ENCODE measurements around the gene ABCC4.

ABCC4 gene

DNA sequence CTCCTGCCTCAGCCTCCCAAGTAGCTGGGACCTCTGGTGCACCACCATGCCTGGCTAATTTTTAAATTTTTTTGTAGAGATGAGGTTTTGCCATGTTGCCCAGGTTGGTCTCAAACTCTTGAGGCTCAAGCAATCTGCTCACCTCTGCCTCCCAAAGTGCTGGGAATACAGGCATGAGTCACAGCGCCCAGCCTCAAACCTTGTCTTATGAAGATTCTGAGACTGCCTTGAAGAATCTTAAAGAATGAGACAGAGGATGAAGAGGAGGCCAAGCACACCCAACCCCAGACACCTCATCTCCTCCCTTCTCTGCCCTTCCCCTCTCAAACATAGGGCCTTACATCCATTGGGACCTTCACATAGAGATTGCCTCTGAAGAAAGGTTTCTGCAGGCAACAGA is 179.7 kb downstream of the ABCC4 start:
- no peak for DNase-seq (ENCODE audit: low spot score)

DNA sequence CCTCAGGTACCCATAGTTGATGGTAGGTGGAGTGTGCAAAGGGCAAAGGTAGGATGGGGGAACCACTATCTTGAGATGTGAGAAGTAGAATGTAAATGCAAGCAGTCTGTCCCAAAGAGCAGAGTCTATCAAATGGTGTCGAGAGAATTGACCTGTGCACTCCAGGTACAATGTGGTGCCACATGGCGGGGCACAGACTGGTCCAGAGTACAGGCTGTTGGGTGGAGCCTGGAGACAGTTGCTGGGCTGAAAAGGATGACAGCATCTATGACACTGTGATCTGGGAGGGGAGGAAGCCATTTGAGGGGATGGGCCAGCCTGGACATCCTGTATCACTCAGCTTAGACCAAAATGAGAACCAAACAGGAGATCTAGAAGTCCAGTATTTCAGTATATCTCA is 180.6 kb downstream of the ABCC4 start:
- no peak for DNase-seq (ENCODE audit: low spot score)

DNA sequence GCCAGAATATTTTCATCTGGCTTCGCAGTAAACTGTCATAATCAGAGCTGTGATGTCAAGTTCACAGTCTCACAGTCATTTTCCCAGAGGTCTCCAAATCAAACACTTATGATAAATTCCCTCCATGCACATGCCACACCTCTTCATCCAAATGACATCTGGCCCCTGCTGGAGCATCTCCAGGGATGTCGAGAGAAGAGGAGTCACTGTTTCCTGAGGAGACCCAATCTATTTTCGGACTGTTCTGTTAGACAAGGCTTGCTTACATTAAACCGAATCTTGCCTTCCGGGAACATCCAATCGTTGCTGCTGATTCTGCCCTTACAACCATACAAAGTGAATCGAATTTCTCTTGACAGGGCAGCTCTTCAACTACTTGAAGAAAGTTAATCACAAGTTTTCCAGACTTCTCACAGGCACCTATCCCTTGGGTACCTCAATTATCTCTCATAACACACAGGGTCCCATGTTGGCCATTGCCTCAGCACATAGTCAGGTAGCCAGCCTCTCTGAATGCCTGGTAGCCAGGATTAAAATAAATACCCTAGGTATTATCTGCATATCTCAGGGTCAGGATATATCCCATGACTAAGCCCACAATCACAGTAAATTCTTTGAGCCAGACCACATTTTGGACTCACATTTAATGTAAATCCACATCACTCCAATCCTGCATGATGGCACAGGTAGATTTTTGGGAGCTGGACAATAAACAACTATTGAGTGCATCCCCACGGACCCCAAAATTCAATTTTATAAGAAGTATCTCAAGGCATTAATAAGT is 182.5 kb downstream of the ABCC4 start:
- no peak for DNase-seq (ENCODE audit: low spot score)

DNA sequence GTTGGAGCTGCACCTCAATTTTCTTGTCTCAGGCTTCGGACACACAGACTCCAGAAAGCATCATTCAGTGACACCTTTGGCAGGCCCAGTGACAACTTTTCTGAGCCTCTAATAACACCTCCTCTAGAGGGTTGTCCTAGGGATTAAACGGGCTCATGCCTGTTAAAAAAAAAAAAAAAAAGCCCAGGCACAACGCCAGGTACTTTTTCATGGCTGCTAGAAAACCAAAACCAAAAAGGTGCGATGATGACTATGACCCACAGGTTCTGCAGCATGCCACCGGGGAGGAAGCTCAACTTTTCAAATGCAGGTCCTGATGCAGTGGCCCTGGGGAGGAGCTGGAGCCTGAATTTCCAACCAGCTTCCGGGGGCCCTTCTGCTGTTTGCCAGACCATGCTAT is 184.2 kb downstream of the ABCC4 start:
- DNase-seq (ENCODE audit: low spot score), result no peak

DNA sequence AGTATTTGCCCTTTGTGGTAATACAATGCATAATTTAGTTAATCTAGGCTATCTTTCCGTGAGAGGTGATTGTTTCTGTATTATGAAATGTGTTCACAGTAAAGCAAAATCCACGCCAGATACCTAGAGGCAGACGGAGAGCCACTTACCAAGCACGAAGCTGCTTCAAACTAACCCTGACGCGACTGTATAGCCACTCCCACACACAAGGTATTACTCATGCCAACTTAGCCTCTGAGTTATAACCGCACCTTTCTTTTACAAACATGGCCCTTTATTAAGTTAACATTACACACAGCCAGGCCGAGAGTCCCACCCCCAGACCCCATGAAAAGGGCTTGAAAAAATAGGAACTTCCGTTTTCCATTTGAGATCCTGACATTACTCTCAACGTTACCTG is 185.7 kb downstream of the ABCC4 start:
- DNase-seq (ENCODE audit: low spot score), result no peak

DNA sequence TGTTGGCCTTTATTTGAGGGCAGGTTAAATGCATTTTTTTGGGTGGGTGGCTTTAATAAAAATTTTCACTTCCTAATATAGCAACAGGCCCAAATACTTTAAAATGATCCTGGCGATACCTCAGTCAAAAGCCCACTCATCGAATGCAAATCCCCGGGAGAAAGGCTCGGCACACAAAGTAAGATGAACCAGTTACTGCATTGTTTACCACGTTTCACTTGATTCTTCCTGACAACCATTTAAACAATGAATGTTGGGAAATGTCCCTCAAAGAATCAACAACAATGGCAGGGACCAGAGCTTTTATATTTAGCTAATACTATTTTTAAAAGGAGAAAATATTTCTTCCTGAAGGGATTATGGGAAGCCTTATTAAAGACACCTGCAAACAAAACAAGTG is 187.7 kb downstream of the ABCC4 start:
- no peak for DNase-seq (ENCODE audit: low spot score)

DNA sequence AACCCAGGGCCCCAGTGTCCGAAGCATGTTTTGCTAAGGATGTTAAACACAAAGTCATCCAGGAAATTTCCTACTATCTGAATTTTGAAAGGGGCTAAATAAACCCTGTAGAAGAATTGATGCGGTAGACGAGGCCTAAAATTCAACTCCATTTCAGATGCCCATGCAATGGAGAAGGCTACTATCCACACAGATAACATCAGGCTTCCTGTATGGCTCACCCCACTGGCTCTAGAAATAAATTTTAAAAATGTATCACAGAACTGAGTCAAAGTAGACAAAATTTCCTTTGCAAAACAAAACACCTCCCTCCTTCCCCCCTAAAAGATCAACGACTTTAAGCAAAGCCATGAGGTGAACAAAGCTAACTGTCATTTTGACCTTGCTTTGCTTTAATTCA is 188.4 kb downstream of the ABCC4 start:
- DNase-seq (ENCODE audit: low spot score), result no peak

DNA sequence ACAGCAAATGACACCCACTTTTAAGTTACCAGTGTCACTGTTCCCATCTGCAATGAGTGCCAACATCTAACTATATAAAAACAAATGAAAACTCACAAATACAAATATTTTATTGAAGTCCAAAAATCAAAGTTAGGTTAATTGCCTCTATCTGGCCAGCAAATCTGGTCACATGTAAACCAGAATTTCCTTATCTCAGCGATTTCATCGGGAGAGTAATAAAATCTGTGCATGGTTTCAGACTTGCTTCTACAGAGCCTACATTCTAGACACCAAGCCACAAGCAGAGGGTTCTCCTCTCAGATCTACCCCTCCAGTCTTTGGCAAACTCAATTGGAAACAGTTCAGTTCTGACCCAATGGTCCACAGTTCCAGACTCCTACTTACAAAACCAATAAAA is 189.6 kb downstream of the ABCC4 start:
- DNase-seq (ENCODE audit: low spot score), result no peak

DNA sequence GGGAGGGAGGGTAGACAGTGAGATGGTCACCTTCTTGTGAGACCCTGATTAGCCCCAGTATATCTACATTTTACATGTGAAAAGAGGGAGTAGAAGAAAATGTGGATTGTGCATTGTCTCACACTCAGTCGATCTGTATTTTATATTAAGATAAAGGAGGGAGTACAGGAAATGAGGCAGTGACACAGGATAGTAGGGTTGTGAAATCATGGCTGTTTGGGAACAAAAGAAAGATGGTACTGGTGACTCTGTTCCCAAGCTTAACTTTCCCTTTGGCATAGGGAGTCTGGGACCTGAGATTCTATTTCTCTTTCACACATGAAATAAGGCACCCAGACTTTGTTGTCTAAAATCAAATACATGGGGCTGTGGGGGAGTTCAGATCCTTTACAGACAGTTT is 194.7 kb downstream of the ABCC4 start:
- DNase-seq (ENCODE audit: low spot score), result no peak

DNA sequence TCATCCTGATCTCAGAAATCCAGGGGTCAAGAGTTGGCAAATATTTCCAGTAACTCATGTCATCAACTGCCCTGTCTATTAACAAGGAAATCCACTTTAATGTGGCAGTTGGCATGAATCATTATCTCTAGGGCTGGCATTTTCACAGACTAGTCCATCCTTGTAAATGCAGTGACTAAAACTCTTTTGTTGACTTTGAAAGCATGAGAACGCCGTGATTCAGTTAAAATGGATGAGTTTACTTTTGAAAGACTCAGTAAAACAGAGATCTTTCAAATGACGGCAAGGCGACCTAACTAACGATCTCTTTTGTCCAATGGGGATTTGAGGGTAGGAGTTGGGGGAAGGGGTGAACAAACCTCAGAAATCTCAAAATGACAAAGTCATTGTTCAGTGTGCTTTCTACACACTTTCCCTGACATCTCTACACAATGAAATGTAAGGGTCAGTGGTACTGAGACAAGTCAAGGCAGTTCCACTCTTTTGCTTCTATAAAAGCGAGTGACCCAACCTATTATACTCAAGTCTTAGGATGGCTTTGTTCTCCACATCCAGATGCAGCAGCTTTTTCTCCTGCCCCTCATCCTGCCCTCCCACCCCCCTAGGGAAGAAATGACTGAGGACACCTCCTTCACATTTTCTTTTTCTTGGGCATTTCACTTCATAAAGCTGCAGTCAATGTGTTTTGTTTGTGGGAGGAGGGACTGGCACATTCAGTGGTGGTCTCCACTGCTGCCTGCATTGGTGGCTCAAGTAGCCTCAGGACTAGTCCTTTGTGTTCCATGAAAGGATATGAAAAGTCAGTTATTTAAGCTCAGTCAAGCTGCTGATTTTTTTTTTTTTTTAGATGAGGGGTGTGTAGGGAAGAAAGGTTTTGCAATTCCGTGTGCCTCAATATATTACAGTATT is 200.5 kb downstream of the ABCC4 start:
- DNase-seq (ENCODE audit: low spot score), result no peak

DNA sequence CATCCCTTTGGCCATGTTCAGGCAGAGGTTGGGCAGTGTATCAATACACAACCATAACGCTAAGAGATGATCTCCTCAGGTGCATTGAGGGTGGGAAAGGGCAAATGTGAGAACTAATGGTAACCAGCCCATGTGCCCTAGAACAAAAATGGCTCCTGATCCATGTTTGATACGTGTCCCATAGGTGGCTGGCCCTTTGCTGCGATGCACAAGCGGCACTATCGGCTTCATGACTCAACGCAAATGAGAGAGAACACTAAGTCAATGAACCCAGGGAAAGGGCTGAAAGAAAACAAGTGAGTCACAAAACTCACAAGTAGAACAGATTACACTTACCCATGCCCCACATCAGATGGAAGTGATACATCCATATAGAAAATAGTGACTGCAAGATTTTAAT is 201.7 kb downstream of the ABCC4 start:
- no peak for DNase-seq (ENCODE audit: low spot score)

DNA sequence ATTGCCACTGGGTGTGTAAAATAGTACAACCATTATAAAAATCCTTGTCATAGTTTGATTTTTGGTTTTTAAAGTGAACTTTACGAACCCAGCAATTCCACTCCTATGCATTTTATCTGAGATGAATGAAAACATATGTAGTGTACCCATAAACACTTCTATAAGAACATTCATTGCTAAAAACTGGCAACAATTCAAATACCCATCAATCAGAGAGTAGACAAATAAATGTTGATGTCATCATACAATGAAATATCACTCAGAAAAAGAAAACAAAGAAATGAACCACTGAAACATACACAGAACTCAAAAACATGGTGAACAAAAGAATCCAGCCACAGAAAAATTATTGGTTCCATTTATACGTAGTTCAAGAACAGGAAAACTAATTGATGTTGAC is 202.3 kb downstream of the ABCC4 start:
- DNase-seq (ENCODE audit: low spot score), result no peak

DNA sequence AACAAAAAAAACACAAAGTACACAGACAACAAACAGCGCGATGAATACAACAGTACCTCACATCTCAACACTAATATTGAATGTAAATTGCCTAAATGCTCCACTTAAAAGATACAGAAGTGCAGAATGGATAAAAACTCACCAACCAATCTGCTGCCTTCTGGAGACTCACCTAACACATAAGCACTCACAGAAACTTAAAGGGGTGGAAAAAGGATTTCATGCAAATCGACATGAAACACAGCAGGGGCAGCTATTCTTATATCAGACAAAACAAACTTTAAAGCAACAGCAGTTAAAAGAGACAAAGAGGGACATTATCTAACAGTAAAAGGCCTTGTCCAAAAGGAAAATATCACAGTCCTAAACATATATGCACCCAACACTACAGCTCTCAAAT is 209.5 kb downstream of the ABCC4 start:
- DNase-seq (ENCODE audit: low spot score), result no peak

DNA sequence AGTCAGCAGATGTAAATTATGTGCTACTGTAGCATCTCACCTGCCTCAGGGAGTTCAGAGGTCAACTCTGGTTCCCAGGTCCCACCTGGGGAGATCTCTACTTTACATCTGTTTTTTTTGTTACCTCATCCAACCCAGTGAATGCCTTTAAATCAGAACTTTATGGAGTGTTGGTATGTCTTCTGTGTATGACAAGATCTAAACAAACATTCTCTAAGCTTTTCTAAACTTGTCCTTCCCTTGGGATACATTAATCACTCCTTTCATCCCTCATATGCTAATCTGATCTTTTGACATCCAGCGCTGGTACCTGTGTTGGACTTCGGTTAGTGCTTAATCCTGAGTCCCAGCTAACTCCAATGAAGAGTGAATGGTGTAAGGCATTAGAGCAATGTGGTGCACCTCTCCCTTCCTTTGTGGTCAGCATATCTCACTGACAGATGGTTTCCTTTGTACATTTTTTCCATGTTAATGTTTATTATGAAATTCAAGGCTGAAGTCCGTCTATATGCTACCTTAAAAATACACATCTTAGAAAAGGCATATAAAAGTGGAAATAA is 213.4 kb downstream of the ABCC4 start:
- no peak for DNase-seq (ENCODE audit: low spot score)

DNA sequence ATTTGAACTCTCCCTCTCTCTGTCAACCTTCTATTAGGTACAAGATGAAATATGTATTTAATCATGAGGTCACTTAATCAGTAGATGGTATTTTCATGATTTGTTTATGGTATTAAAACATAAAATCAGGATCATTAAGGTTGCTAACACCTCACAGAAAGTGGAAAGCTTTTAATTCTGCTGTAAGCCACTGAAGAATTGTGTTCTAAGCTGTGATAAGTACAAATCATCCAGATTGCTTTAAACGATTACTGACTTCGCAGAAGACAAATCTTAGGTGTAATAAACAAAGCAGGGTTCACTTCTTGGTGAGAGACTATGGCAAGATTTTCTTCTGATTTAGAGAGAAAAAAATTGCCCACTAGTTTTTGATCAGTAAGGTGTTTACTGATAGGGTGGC is 214.5 kb downstream of the ABCC4 start:
- no peak for DNase-seq (ENCODE audit: low spot score)

DNA sequence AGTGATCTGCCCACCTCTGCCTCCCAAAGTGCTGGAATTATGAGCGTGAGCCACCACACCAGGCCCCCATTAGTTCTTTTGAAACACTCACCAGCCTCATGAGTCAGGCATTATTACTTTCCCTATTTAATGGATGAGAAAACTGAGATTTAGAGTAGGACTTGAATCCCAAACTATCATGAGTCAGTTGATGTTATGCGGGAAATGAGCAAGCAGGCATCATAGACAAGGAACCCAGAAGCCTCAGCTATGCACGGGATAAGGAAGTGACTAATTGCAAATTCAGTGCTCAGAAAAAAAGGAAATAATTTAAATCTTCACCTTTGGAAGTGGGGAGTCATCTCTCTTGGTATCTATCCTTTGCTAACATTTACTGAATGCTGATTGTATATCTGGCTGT is 217.5 kb downstream of the ABCC4 start:
- DNase-seq (ENCODE audit: low spot score), result no peak

DNA sequence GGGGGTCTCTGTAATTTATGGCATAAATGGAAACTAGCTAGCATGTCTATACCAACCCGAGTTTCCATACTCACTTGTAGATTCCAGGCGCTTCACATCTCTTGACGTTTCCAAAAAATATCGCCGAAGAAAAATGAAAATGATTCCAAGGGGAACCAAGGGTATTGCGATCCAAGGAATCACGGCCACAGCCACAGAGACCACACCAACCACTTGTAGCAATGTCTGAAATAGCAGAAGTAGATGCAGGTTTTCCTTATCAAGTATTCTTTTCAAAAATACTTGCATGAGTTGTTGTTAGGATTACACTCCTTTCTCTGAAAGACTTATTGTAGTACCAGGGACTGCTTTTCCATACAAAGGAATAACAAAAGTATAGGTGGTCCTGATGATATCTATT is 218.2 kb downstream of the ABCC4 start:
- DNase-seq (ENCODE audit: low spot score), result no peak

DNA sequence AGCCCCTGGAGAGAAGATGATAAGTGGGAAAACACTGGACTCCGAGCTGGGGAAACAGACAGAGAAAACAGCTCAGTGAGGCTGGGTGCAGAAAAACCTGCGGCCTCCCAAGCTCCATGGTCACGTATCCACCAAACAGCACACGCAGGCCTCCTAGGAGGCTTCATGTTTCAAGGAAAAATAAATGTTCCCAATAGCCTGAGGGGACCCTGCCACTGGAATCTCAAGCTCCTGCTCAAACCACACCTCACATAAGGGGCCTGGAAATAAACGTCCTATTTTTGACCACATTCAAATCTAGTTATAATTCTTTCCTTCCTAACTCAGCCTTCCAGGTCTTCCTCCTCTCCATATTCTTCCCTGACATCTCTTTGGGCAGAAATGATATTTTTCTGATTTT is 225.7 kb downstream of the ABCC4 start:
- DNase-seq (ENCODE audit: low spot score), result no peak

DNA sequence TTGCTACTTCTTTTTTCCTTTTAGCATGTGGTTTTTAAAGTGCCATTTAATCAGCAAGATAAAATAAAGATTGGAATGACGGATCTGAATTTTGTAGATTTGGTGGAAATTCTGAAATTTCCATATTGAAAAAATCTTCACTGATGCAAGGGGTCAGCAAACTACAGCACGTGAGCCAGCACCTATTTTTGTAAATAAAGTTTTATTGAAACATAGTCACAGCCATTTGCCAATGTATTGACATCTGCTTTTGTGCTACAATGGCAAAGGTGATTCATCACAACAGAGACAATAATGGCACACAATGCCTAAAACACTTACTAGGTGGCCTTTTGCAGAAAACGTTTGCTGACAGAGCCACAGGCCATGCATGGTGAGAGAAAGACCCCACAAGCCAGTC is 226.4 kb downstream of the ABCC4 start:
- no peak for DNase-seq (ENCODE audit: low spot score)

DNA sequence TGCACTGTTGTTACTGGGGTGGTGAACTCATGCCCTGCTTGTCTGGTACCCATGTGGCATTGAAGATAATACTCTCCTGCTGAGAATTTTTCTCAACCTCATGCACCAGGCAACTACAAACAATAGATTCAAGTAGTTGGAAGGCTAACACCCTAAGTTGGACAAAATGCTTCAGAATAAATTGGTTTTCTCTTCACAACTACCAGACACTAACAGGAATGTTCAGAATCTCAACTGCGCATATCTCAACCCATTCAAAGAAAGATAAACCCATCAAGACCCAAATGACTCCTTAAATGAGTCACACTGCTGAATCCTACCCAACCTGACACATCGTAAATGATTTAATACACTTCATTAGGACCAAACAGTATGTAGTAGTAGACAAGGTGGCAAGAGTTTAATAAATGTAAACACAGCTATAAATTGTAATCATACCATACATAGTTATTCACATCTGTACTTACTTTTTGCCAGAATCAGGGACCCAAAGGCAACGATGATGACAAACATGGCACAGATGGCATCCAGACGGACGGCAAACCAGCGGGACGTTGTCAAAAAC is 227.4 kb downstream of the ABCC4 start:
- no peak for DNase-seq (ENCODE audit: low spot score)

DNA sequence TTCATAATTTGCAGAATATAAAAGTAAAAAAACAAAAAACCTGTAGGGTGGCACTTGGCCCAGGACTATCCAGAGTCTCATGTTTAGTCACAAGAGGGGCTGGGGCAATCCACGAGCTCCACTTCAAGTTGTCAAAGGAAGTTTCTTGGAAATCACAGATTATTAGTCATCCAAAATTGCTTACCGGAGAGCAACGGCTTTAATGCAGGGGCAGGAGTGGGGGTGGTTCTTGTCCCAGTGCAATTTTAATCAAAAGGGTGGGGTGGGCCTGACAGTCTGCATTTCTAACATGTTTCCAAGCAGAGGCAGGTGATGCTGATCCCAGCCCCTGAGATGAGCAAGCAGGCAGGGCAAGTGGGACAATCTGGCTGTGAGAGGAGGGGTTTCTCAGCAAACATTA is 233.9 kb downstream of the ABCC4 start:
- DNase-seq (ENCODE audit: low spot score), result no peak

DNA sequence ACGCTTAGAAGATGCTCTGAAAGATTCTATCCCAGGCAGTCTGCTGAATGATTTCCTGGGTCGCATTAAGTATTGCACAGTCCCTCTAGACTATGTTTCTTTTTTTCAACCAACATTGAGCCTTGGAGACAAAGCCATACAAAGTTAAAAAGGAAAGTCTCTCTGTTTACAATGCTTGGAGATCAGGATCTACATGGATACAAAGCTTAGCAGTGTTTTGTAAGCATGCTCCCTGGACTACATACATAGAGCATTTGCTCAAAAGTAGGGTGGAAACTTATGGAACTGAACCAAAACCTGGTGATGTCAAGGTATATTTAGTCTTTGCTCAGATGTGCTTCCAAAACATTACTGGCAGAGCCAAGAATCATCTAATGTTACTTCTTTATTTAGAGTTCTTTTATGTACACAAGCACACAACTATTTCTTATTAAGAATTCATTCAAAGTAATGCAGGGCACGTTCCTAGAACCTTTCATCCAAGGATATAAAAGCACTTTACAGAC is 241.2 kb downstream of the ABCC4 start:
- DNase-seq (ENCODE audit: low spot score), result no peak

Measured in SK-N-DZ (cell line).